Chondrocyte (in vitro differentiated cells): ENCODE results near the gene ENSA. TPM values are rescaled to one million over a fixed set of nuclear protein-coding genes. Genes with fewer than 3 reads are reported as not detected.
"Not testable (repeated sequence)": the region's sequence is repeated elsewhere in the genome, so short reads cannot be mapped to it uniquely, and the experiment has no call there.

Experiments
- DNase-seq: peaks from one replicate; pipeline ENCODE4 v3.0.0; 2021; ENCODE audit warnings: mixed read lengths, low spot score
- H3K27ac Mint-ChIP-seq: one replicate; pipeline ENCODE4 v1.8.0; 2021; ENCODE audit warnings: mild to moderate bottlenecking, moderate library complexity, mixed read lengths; ENCODE audit not compliant: unreplicated experiment
- H3K27me3 Mint-ChIP-seq: 2 replicates; pipeline ENCODE4 v1.8.0; 2021; ENCODE audit warnings: low read depth, mixed read lengths
- H3K36me3 Mint-ChIP-seq: 2 replicates; pipeline ENCODE4 v1.8.0; 2021; ENCODE audit warnings: low read depth, mixed read lengths
- H3K4me1 Mint-ChIP-seq: 2 replicates; pipeline ENCODE4 v1.8.0; 2021; ENCODE audit warnings: low read depth, mild to moderate bottlenecking, mixed read lengths
- H3K4me3 Mint-ChIP-seq: one replicate; pipeline ENCODE4 v1.8.0; 2021; ENCODE audit warnings: mild to moderate bottlenecking, moderate library complexity, mixed read lengths; ENCODE audit not compliant: unreplicated experiment
- H3K9me3 Mint-ChIP-seq: 2 replicates; pipeline ENCODE4 v1.8.0; 2021; ENCODE audit warnings: low read depth, mixed read lengths
- total RNA-seq: library from RNA; stranded (reverse); gene quantifications from 3 replicates; pipeline ENCODE4 v1.2.1, GENCODE V29; 2021
- TF ChIP-seq, protein P1 (sequence below): fragments of 200-600 bp; sonication (generic); IDR thresholded peaks from 2 replicates; pipeline ENCODE4 v1.5.0; 2021; ENCODE audit warnings: antibody characterized with exemption, mild to moderate bottlenecking, moderate library complexity

The ENSA gene
- total RNA-seq, 1 donor from 2014 or later: 85.7 TPM

DNA sequence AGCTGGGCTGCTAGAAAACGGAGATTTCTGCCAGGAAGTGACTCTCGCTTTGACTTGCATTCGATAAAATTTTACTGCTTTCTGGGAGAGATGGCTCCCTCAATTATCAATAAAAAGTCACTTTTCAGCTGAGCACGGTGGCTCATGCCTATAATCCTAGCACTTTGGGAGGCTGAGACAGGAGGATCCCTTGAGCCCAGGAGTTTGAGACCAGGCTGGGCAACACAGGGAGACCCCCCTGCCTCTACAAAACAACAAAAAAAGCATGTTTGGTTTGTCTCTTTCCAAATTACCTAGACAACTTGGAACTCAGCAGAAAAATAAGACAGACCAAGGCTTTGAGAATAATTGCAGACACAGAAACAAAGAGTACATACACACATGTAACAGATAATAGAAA is 12.9 kb upstream of the ENSA start:
- Mint-ChIP-seq H3K4me1 (no peaks in the 10 kb centered on the region), H3K9me3 (no peaks in the 10 kb centered on the region), H3K4me3 (no peak overlapping the region), H3K27ac (no peak overlapping the region), H3K36me3 (no peaks in the 10 kb centered on the region), H3K27me3 (no peaks in the 10 kb centered on the region)
- TF ChIP-seq, protein P1, sequence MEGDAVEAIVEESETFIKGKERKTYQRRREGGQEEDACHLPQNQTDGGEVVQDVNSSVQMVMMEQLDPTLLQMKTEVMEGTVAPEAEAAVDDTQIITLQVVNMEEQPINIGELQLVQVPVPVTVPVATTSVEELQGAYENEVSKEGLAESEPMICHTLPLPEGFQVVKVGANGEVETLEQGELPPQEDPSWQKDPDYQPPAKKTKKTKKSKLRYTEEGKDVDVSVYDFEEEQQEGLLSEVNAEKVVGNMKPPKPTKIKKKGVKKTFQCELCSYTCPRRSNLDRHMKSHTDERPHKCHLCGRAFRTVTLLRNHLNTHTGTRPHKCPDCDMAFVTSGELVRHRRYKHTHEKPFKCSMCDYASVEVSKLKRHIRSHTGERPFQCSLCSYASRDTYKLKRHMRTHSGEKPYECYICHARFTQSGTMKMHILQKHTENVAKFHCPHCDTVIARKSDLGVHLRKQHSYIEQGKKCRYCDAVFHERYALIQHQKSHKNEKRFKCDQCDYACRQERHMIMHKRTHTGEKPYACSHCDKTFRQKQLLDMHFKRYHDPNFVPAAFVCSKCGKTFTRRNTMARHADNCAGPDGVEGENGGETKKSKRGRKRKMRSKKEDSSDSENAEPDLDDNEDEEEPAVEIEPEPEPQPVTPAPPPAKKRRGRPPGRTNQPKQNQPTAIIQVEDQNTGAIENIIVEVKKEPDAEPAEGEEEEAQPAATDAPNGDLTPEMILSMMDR: no peak
- no peak for DNase-seq

DNA sequence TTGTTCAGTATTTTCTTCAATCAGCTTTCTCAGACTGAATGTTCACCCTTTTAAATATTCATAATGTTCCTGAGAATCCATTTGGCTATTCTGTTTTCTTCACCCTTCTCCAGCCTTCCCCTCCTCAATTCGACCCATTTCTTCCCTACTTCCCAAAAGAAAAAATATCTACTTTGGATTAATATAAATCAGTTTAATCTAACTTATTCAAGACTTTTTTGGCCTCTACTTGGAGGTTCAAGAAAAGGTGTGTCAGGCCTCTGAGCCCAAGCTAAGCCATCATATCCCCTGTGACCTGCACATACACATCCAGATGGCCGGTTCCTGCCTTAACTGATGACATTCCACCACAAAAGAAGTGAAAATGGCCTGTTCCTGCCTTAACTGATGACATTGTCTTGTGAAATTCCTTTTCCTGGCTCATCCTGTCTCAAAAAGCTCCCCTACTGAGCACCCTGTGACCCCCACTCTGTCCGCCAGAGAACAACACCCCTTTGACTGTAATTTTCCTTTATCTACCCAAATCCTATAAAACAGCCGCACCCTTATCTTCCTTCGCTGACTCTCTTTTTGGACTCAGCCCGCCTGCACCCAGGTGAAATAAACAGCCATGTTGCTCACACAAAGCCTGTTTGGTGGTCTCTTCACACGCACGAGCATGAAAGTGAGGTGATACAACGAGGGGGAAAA is 11.9 kb upstream of the ENSA start:
- not testable (repeated sequence) for H3K27me3 Mint-ChIP-seq, H3K4me3 Mint-ChIP-seq, H3K27ac Mint-ChIP-seq, H3K36me3 Mint-ChIP-seq, H3K4me1 Mint-ChIP-seq, H3K9me3 Mint-ChIP-seq, DNase-seq

DNA sequence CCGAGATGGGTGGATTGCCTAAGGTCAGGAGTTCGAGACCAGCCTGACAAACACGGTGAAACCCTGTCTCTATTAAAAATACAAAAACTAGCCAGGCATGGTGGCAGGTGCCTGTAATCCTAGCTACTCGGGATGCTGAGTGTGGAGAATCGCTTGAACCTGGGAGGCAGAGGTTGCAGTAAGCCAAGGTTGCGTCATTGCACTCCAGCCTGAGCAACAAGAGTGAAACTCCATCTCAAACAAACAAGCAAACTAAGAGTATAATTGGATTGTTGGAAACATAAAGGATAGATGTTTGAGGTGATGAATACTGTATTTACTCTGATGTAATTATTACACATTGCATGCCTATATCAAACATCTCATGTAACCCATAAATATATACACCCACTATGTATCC is 9.0 kb upstream of the ENSA start:
- not testable (repeated sequence) for H3K4me3 Mint-ChIP-seq, H3K27ac Mint-ChIP-seq, DNase-seq, H3K4me1 Mint-ChIP-seq, H3K9me3 Mint-ChIP-seq, H3K27me3 Mint-ChIP-seq, H3K36me3 Mint-ChIP-seq

DNA sequence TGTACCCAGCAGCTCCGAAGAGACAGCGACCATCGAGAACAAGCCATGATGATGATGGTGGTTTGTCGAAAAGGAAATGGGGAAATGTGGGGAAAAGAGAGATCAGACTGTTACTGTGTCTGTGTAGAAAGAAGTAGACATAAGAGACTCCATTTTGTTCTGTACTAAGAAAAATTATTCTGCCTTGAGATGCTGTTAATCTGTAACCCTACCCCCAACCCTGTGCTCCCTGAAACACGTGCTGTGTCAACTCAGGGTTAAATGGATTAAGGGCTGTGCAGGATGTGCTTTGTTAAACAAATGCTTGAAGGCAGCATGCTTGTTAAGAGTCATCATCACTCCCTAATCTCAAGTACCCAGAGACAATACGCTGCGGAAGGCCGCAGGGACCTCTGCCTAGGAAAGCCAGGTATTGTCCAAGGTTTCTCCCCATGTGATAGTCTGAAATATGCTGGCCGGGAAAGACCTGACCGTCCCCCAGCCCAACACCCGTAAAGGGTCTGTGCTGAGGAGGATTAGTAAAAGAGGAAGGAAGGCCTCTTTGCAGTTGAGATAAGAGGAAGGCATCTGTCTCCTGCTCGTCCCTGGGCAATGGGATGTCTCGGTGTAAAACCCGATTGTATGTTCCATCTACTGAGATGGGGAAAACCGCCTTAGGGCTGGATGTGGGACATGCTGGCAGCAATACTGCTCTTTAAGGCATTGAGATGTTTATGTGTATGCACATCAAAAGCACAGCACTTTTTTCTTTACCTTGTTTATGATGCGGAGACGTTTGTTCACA is 5.6 kb upstream of the ENSA start:
- not testable (repeated sequence) for DNase-seq, H3K27me3 Mint-ChIP-seq, H3K9me3 Mint-ChIP-seq, H3K27ac Mint-ChIP-seq, H3K36me3 Mint-ChIP-seq, H3K4me1 Mint-ChIP-seq, H3K4me3 Mint-ChIP-seq

DNA sequence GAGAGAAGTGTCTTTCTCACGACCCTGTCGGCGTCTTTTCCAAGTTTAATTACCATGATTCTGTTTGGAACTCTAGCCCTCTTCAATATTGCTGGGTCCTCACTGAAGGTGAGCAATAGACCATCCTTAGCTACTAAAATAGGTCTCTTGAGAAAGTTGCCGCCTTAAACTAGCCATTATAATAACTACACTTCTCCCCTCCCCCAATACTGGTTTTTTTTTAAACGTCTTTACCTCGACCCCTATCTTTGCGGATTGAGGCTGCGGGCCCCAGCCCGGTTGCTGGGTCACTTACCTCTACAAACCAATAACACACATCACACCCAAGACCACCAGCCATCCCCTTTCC is 672 bp downstream of the ENSA start:
- no peak overlapping the region for H3K4me3 Mint-ChIP-seq
- TF ChIP-seq, protein P1: no peak
- peaks cover 2% of the 10 kb centered on the region for H3K4me1 Mint-ChIP-seq
- peaks cover 16% of the 10 kb centered on the region for H3K36me3 Mint-ChIP-seq
- no peaks in the 10 kb centered on the region for H3K27me3 Mint-ChIP-seq
- H3K9me3 Mint-ChIP-seq: no peaks in the 10 kb centered on the region
- H3K27ac Mint-ChIP-seq: no peak overlapping the region
- no peak for DNase-seq

DNA sequence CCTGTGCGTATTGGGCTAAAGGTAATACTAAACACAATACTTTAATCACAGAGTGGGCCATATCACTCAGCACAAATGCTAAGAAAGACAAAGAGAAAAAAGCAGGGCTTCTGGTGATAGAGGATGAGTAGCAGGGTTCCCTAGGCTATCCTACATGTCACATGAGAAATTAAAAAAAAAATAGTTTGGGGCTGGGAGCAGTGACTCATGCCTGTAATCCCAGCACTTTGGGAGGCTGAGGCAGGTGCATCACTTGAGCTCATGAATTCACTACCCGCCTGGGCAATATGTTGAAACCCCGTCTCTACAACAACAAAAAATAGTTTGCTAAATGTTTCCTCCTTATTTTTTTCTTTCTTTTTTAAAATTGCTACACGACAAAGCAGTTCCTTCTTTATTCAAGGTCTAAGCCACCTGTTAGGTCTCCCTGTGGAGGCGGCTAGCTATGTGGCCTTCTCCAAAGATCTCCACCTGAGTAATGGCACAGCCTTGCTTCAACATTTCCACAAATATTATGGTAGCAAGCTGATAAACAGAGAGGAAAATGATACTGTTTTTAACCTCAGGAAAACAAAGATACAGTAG is 1.5 kb downstream of the ENSA start:
- no peak overlapping the region for H3K4me3 Mint-ChIP-seq
- TF ChIP-seq, protein P1: no peak
- no peaks in the 10 kb centered on the region for H3K9me3 Mint-ChIP-seq
- H3K4me1 Mint-ChIP-seq: peaks cover 2% of the 10 kb centered on the region
- H3K27me3 Mint-ChIP-seq: no peaks in the 10 kb centered on the region
- H3K36me3 Mint-ChIP-seq: peaks cover 18% of the 10 kb centered on the region
- H3K27ac Mint-ChIP-seq: peak overlapping the region; percentile 45
- DNase-seq: no peak
